Measurements from ENCODE around the gene PRRC1.

PRRC1 gene

GRCh38 chr5:127582773-127583370, 65.4 kb downstream of the PRRC1 start:
- no peak for DNase-seq

- DNase-seq, result no peak
These were observed 66.4 kb downstream of the PRRC1 start for GRCh38 chr5:127583866-127584265.

- DNase-seq, result no peak
These were observed 68.2 kb downstream of the PRRC1 start for GRCh38 chr5:127585661-127586060.

DNA sequence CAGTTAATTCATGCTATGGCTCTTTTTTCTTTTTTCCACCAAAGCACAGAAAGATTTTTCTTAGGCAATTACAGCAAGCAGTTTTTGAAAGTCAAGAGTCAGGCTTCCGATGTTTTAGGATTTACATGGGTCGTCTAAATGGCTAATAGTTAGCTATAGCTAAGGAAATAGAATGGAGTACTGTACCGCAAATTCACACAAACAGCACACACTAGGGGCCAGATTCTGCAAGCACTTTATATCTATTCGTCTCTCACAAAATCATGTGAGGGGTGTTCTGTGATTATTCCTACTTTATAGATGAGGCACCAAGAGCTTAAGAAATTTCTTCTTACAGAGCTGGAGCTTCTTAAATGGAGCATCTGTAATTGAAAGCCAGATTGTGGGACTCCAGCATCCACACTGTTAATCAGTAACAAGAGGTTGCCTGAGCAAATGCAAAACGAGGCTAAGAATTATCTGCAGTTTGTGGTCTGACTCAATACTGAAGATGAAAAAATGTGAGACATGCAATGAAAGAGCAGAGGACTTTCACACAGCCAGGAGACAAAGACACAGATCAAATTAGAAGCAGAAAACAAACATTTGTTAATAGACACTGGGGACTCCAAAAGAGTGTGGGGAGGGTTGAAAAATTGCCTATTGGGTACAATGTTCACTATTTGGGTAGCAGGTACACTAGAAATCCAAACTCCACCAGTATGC, 68.8 kb downstream of the PRRC1 start:
- no peak for DNase-seq

DNA sequence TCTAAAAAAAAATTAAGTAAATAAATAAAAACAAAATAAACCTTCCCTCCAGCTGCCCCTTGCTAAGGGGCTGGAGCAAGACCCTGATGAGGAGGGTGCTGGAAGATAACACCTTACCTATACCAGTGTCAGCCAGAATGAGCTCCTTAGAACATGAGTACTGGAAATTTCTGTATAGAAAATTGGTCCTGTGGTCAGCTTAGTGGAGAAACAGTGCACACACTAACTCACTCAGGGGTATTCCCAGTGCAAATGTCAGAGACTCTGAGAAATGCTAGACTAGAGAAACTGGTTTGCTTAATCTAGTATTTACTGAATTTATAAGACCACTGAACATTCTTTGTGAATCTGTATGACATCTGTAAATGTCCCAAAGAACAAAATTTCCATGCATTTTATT, 69.4 kb downstream of the PRRC1 start:
- no peak for DNase-seq

DNA sequence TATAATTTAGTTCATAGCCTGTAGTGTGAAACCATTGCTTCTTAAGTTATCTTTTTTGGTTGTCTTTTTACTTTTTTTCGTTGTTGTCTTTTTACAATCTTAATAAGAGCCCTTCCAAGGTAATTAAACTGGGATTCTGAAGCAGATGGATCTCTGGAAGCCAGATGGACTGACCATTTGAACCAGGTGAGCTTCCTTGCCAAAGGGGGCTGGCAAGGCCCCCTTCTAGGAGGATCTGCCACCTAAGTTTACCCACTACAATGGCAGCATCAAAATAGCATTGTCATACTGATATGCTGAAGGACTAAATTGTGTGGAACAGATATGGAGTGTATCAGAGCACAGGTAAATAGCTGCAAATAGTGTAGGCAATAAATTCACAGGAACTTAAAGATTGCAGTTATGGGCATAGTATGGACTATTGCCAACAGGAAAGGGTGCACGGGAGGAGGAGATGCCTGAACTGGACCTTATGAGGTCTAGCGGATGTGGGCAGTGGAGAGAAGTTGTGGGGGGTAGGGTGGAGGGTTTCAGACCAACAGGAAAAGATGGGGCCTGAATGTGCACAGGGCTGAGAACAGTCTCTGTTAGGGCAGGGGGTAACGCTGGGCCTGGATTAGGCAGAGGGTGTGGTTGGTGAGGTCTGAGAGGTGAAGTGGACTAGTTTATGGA, 69.9 kb downstream of the PRRC1 start:
- DNase-seq, result no peak

DNA sequence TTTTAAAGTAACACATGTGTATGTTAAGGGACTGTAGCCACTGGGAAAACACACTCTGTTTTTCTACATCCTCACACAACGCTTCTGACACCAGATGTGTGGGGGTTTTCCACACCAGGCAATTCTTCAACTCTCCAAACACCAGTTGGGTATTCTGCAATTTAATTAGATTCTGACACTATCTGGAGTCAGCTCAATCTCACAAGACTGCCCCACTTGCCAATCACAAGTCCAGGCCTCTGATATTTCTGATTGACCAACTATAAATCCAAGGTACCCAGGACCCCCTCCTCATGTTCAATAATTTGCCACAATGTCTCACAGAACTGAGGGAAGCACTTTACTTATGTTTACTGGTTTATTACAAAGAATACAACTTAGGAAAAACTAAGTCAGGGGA, 70.9 kb downstream of the PRRC1 start:
- no peak for DNase-seq

GRCh38 chr5:127589309-127590030, 72.0 kb downstream of the PRRC1 start:
- DNase-seq, result no peak

- no peak for DNase-seq
These were observed 72.8 kb downstream of the PRRC1 start for GRCh38 chr5:127590156-127590722.

DNA sequence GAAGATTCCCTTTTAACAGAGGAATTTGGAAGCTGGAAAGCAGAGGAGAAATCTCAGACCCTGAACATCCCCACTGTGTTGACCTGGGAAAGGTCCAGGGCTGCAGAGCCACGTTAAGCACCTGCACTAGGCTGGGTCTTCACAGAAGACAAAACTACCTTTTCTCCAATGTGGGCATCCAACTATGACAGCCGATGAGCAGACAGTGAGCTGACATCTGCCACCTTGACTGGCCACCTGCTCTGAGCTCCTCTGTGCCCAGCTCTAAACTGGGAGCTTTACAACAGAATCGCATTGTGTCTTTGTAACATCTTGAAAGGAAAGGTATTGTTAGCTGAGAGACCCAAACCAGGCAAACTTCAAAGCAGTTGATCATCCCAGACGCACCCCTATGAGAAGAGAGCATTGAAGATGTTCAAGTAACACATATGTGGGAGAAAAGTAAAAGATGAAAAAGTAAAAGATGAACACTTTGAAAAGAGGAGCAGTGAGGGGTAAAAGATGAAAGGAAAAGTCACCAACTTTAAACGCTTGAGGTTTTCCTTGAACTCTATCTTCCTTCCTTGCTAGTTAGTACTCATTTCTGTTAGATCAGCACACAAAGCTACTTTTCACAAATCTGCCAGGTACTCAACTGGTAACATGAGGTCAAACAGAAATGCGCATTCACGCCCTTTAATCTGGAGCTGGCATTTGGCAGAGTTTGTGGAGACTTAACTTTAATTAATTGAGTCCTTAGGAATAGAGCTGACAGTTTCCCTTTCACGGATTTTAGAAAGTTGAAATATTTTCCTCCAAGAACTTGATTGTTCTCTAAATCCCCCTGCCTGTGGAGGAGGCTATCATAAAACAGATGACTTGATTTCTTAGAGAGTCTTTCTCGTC, 78.3 kb downstream of the PRRC1 start:
- no peak for DNase-seq

DNA sequence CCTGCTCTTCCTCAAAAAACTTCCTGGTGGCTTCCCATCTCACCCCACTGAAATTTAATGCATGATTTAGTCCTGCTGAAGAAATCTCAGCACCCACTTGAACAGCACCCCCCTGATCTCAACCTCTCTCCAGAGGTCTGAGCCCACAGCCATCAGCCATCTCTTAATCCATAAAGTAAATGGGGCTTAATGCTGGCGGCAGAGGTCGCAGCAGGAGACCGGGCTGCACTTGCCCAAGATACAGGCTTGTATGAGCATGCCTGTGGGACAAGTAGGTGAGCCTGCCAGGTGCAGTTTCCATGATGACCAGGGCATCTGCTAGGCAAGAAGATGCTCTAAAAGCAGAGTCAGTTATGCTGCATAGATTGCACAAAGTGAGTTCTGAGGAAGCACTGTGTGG, 79.1 kb downstream of the PRRC1 start:
- no peak for DNase-seq

DNA sequence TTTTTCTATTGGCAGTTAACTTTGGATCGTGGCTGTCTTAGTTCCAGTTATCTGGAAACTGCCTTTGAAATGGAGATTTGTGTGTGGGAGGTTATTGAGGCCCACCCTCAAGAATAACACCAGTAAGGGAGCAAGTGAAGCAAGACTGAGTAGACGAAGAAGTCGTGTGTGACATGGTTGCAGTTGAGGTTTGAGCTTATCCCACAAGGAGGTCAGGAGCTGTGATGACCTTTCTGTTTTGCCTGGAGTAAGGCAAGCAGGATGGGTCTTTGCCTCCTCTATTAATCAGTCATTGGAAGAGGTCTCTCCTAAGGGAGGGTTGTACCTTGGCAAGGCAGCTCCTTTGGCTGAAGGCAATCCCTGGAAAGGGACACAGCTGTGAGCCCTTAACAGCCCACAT, 81.9 kb downstream of the PRRC1 start:
- no peak for DNase-seq

- no peak for DNase-seq
These were observed 82.4 kb downstream of the PRRC1 start for GRCh38 chr5:127599847-127600246.

DNA sequence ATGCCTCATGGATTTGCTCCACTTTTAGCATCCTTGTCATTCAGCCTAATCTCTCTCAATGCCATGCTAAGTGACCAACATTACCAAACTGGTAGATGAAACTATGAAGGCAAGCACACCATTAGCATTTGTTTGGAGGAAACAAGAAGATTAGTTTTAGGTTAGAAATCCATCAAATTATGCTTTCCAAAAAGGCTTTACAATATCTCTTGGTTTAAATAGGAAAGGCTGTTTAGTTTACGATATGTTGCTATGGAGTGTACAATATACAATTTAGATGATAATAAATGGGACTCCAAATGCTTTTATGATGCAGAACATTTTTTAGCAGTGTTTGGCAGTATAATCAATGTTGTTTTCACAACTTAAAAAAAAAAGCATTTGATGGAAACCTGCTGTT, 83.7 kb downstream of the PRRC1 start:
- no peak for DNase-seq

DNA sequence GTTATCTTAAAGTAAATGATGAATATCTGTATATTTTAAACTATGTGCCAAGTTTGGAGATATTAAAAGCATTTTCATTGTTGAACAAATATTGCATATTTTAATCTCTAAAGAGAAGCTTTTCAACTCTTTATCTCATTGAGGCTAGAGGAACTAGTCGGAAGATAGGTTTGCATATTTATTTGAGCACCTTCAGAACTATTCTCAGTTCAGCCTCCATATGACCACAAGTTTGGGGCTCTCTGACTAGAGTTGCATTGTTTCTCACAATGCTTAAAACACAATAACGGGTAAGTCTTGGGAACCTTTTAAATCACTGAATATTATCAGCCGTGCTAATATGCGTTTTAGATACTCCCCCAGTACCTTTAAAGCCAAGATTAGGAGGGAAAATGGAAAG, 84.2 kb downstream of the PRRC1 start:
- no peak for DNase-seq

- DNase-seq, result no peak
These were observed 85.0 kb downstream of the PRRC1 start for GRCh38 chr5:127602481-127602880.

DNA sequence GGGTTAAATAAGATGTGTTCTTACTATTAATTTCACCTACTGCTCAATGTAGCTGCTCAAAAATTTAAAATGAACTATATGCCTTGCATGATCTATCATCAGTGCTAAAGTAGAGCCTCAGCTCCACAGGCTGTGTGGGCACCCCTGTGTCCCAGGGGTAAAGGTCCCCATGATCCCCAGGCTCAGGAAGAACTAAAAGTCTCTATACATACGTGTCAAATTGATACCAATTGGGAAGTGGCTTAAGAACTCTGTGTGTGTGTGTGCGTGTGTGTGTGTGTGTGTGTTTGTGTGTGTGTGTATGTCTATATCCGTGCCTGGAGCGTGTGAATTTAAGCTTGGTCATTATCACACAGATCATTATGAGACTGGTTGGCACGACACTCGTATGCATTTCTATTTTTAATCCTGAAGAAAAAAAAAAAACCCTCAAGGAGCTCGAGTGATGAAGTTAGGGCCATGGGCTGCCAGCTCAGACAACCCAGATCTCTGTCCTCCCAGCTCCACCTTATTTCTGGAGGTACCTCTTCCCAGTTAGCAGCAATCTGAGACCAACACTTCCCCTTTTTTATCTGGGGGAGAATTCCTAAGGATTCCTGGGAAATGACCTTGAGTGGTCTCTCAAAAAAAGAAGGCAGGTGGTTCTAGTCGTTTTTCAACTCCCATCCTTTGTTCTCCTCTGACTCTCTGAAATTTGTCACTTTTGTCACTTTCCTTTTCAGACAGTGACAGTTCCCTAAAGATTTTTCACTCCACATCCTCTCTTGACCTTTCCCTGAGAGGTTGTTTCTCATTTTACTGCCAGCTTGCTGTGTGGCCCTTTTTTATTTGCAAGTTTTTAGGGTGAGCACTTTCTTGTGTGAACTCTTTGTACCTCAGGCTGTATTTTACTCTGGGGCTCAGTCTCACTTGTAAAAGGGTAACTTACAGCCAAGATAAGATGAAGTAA, 85.7 kb downstream of the PRRC1 start:
- DNase-seq, result no peak
